ENCODE measurements around the gene GATC. TPM values are rescaled to one million over a fixed set of nuclear protein-coding genes. Genes with fewer than 3 reads are reported as not detected.
A peak's percentile ranks its signal among the peaks of the same experiment; 100 is the strongest.

GATC gene
- total and polyA plus RNA-seq, 10 of the 15 experiments (the other 5 are each of a cell fraction or from before 2014, with no cell fraction given), result 5.1 to 40.3 (median 22.9) TPM

GRCh38 chr12:120445911-120446843, at the start of gene GATC, which contains the start of gene TRIAP1 (continued):
- TF ChIP-seq RBBP5 (conservative IDR thresholded peaks at IDR 0.05), result no peak; the same call in 1 of the 2 replicates
- peak; percentile 50; the same call in 1 of the 2 replicates for TF ChIP-seq ZBTB40 (IDR thresholded peaks at IDR 0.05; ENCODE audit: borderline replicate concordance)
- peak; percentile 29 to 59; a peak in 2 of 4 replicates for TF ChIP-seq IKZF2 (IDR thresholded peaks at IDR 0.05)
- TF ChIP-seq RCOR1 (conservative IDR thresholded peaks at IDR 0.05; ENCODE audit: low read depth, low read length), result no peak
- peak; percentile 89 for TF ChIP-seq HCFC1 (IDR thresholded peaks at IDR 0.05; ENCODE audit: low read length)
- peak; percentile 75 for TF ChIP-seq ZNF687 (IDR thresholded peaks at IDR 0.05)
- no peak for TF ChIP-seq CUX1 (IDR thresholded peaks at IDR 0.05; ENCODE audit: insufficient replicate concordance, low read depth, low read length)
- TF ChIP-seq ZBTB4 (CRISPR knock-in tag; IDR thresholded peaks at IDR 0.05), result no peak
- no peak for TF ChIP-seq E2F4 (IDR thresholded peaks at IDR 0.05; ENCODE audit: low read depth, low read length)

Data from GM12878 (cell line).